Immature natural killer cell (primary cell): ENCODE results near the gene DVL1. TPM values are rescaled to one million over a fixed set of nuclear protein-coding genes. Genes with fewer than 3 reads are reported as not detected.
"Not testable (repeated sequence)": the region's sequence is repeated elsewhere in the genome, so short reads cannot be mapped to it uniquely, and the experiment has no call there.

ENCODE experiments used
- DNase-seq, 3 donors: peaks; one replicate each; pipeline ENCODE4 v3.0.0; 2022; ENCODE audit warnings: mixed read lengths in 1 of 3
- H3K27ac Mint-ChIP-seq, 6 donors: one replicate each; pipeline ENCODE4 v1.8.0; 2020; ENCODE audit warnings: mixed read lengths in 6 of 6, mild to moderate bottlenecking in 5 of 6, inconsistent platforms in 4 of 6, moderate library complexity in 3 of 6
- H3K27me3 Mint-ChIP-seq, 3 donors: one replicate each; pipeline ENCODE4 v1.8.0; 2020 to 2021; ENCODE audit warnings: low read depth in 3 of 3, mild to moderate bottlenecking in 3 of 3, mixed read lengths in 3 of 3, moderate library complexity in 3 of 3, inconsistent platforms in 1 of 3
- H3K36me3 Mint-ChIP-seq, 3 donors: one replicate each; pipeline ENCODE4 v1.8.0; 2020; ENCODE audit warnings: mixed read lengths in 3 of 3, inconsistent platforms in 2 of 3, mild to moderate bottlenecking in 2 of 3
- H3K4me1 Mint-ChIP-seq, 2 donors: one replicate each; pipeline ENCODE4 v1.8.0; 2020; ENCODE audit warnings: inconsistent platforms in 2 of 2, mild to moderate bottlenecking in 2 of 2, mixed read lengths in 2 of 2, moderate library complexity in 1 of 2
- H3K4me3 Mint-ChIP-seq, 5 donors: one replicate each; pipeline ENCODE4 v1.8.0; 2020; ENCODE audit warnings: mild to moderate bottlenecking in 5 of 5, mixed read lengths in 5 of 5, inconsistent platforms in 3 of 5, moderate library complexity in 3 of 5
- H3K9me3 Mint-ChIP-seq, 6 donors: one replicate each; pipeline ENCODE4 v1.8.0; 2020; ENCODE audit warnings: mild to moderate bottlenecking in 6 of 6, mixed read lengths in 6 of 6, inconsistent platforms in 4 of 6, moderate library complexity in 3 of 6
- polyA plus RNA-seq, 3 donors: library from polyadenylated mRNA; unstranded; fragments of 300-500 nt; fragmentation: Illumina TruSeq; gene quantifications; one replicate each; pipeline ENCODE4 v1.2.3, GENCODE V29; 2021

Gene DVL1
- 1 to 10 TPM in 2 of 3 donors, under 1 TPM in 1; 0.78 to 1.5 (median 1.4) TPM for polyA plus RNA-seq

- peak within 1 kb of the TSS in 2 of 6 donors; percentile 32 to 69 for H3K27ac Mint-ChIP-seq
- H3K4me3 Mint-ChIP-seq: peak within 1 kb of the TSS; percentile 65 to 85 (median 71)
- H3K9me3 Mint-ChIP-seq: no peaks in the 10 kb centered on the region
Measured at GRCh38 chr1:1349256-1350012, at the start of gene DVL1. Gene DVL1, minus strand, starts transcription at chr1:1349418. Its CDS starts 353 bp downstream, at chr1:1349065.

GRCh38 chr1:1398677-1399186, 49.5 kb upstream of the DVL1 start:
- Mint-ChIP-seq H3K4me1 (peaks cover 48 to 51% of the 10 kb centered on the region in 2 donors), H3K27ac (peak overlapping the region; percentile 76 to 95 (median 86)), H3K4me3 (peak overlapping the region; percentile 88 to 92 (median 91)), H3K27me3 (peaks cover 6 to 17% (median 13%) of the 10 kb centered on the region in 3 donors), H3K36me3 (peaks cover 14 to 31% (median 16%) of the 10 kb centered on the region in 3 donors), H3K9me3 (no peaks in the 10 kb centered on the region)
- DNase-seq: no peak

More at GRCh38 chr1:1349256-1350012, at the start of gene DVL1:
- Mint-ChIP-seq H3K4me1 (peaks cover 0 to 17% of the 10 kb centered on the region in 2 donors), H3K36me3 (no peaks in the 10 kb centered on the region), H3K27me3 (peaks cover 2 to 4% (median 3%) of the 10 kb centered on the region in 3 donors)
- peak; percentile 83 to 86 (median 85) for DNase-seq

GRCh38 chr1:1397839-1398523, 48.8 kb upstream of the DVL1 start:
- no peak for DNase-seq
- Mint-ChIP-seq H3K4me1 (peaks cover 46 to 48% of the 10 kb centered on the region in 2 donors), H3K36me3 (peaks cover 12 to 33% (median 12%) of the 10 kb centered on the region in 3 donors), H3K27ac (peak overlapping the region; percentile 76 to 93 (median 86)), H3K27me3 (peaks cover 4 to 15% (median 13%) of the 10 kb centered on the region in 3 donors), H3K4me3 (peak overlapping the region; percentile 87 to 91 (median 88)), H3K9me3 (no peaks in the 10 kb centered on the region)

- DNase-seq: no peak
- H3K36me3 Mint-ChIP-seq: peaks cover 24 to 39% (median 29%) of the 10 kb centered on the region in 3 donors
- H3K9me3 Mint-ChIP-seq: no peaks in the 10 kb centered on the region
- peak overlapping the region in 2 of 5 donors; percentile 3 to 58 for H3K4me3 Mint-ChIP-seq
- H3K4me1 Mint-ChIP-seq: peaks cover 27 to 42% of the 10 kb centered on the region in 2 donors
- H3K27ac Mint-ChIP-seq: peak overlapping the region in 2 of 6 donors; percentile 18 to 57
- peaks cover 1 to 11% (median 9%) of the 10 kb centered on the region in 3 donors for H3K27me3 Mint-ChIP-seq
Measured at GRCh38 chr1:1395166-1395565, 45.9 kb upstream of the DVL1 start.

GRCh38 chr1:1394116-1394515, 44.9 kb upstream of the DVL1 start:
- Mint-ChIP-seq H3K27me3 (peaks cover 1 to 5% (median 2%) of the 10 kb centered on the region in 3 donors), H3K9me3 (no peaks in the 10 kb centered on the region), H3K36me3 (peaks cover 29 to 48% (median 34%) of the 10 kb centered on the region in 3 donors), H3K27ac (no peak overlapping the region), H3K4me3 (no peak overlapping the region), H3K4me1 (peaks cover 19 to 34% of the 10 kb centered on the region in 2 donors)
- no peak for DNase-seq

GRCh38 chr1:1393428-1393827, 44.2 kb upstream of the DVL1 start:
- peaks cover 18 to 34% of the 10 kb centered on the region in 2 donors for H3K4me1 Mint-ChIP-seq
- peaks cover 29 to 49% (median 35%) of the 10 kb centered on the region in 3 donors for H3K36me3 Mint-ChIP-seq
- peaks cover 1 to 4% (median 2%) of the 10 kb centered on the region in 3 donors for H3K27me3 Mint-ChIP-seq
- no peak overlapping the region for H3K4me3 Mint-ChIP-seq
- no peaks in the 10 kb centered on the region for H3K9me3 Mint-ChIP-seq
- peak overlapping the region in 1 of 6 donors; percentile 71 for H3K27ac Mint-ChIP-seq
- no peak for DNase-seq

DNA sequence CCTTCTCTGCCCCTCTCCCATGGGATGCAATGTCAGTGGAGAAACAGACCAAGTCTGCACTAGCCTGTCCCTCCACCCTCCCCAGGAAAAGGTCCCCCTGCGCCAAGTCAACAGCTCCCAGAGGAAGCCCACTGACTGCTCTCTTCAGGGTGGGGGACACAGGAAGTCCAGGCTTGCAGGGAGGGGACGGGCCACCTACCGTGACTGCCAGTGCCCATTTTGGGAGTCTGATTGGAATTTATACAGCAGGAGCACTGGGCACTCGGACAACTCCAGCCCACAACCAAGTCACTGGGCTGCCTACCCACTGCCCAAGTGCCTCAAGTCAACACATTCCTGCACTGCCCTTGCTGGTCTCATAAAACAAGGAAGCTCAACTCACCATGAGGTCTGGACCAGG, 43.8 kb upstream of the DVL1 start:
- Mint-ChIP-seq H3K4me1 (peaks cover 14 to 30% of the 10 kb centered on the region in 2 donors), H3K27me3 (peaks cover 0 to 3% (median 1%) of the 10 kb centered on the region in 3 donors), H3K4me3 (no peak overlapping the region), H3K36me3 (peaks cover 29 to 53% (median 35%) of the 10 kb centered on the region in 3 donors), H3K27ac (no peak overlapping the region), H3K9me3 (no peaks in the 10 kb centered on the region)
- DNase-seq: no peak

- Mint-ChIP-seq H3K36me3 (peaks cover 32 to 67% (median 41%) of the 10 kb centered on the region in 3 donors), H3K4me1 (peaks cover 6 to 26% of the 10 kb centered on the region in 2 donors), H3K27me3 (peaks cover 0 to 6% (median 1%) of the 10 kb centered on the region in 3 donors), H3K9me3 (no peaks in the 10 kb centered on the region), H3K4me3 (no peak overlapping the region), H3K27ac (peak overlapping the region in 1 of 6 donors; percentile 30)
- no peak for DNase-seq
Measured at GRCh38 chr1:1391225-1391624, 42.0 kb upstream of the DVL1 start.

- Mint-ChIP-seq H3K27me3 (peaks cover 0 to 6% (median 1%) of the 10 kb centered on the region in 3 donors), H3K4me1 (peaks cover 6 to 24% of the 10 kb centered on the region in 2 donors), H3K9me3 (no peaks in the 10 kb centered on the region), H3K27ac (peak overlapping the region in 1 of 6 donors; percentile 30), H3K4me3 (no peak overlapping the region), H3K36me3 (peaks cover 32 to 69% (median 42%) of the 10 kb centered on the region in 3 donors)
- no peak for DNase-seq
Measured at GRCh38 chr1:1390675-1391074, 41.5 kb upstream of the DVL1 start.

DNA sequence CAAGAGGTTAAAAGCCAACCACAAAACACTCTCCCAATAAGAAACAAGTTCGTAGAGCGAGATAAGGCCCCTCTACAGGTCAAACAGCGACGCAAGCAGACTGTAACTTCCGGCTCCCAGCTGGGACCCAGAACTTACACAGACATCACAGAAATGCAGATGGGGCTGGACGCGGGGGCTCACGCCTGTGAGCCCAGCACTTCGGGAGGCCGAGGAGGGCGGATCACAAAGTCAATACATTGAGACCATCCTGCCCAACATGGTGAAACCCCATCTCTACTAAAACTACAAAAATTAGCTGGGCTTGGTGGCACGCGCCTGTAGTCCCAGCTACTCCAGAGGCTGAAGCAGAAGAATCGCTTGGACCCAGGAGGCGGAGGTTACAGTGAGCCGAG, 38.9 kb upstream of the DVL1 start:
- Mint-ChIP-seq H3K36me3 (peaks cover 25 to 52% (median 31%) of the 10 kb centered on the region in 3 donors), H3K27ac (no peak overlapping the region), H3K4me3 (no peak overlapping the region), H3K9me3 (no peaks in the 10 kb centered on the region), H3K4me1 (peaks cover 1 to 7% of the 10 kb centered on the region in 2 donors), H3K27me3 (peaks cover 0 to 3% (median 0%) of the 10 kb centered on the region in 3 donors)
- no peak for DNase-seq

DNA sequence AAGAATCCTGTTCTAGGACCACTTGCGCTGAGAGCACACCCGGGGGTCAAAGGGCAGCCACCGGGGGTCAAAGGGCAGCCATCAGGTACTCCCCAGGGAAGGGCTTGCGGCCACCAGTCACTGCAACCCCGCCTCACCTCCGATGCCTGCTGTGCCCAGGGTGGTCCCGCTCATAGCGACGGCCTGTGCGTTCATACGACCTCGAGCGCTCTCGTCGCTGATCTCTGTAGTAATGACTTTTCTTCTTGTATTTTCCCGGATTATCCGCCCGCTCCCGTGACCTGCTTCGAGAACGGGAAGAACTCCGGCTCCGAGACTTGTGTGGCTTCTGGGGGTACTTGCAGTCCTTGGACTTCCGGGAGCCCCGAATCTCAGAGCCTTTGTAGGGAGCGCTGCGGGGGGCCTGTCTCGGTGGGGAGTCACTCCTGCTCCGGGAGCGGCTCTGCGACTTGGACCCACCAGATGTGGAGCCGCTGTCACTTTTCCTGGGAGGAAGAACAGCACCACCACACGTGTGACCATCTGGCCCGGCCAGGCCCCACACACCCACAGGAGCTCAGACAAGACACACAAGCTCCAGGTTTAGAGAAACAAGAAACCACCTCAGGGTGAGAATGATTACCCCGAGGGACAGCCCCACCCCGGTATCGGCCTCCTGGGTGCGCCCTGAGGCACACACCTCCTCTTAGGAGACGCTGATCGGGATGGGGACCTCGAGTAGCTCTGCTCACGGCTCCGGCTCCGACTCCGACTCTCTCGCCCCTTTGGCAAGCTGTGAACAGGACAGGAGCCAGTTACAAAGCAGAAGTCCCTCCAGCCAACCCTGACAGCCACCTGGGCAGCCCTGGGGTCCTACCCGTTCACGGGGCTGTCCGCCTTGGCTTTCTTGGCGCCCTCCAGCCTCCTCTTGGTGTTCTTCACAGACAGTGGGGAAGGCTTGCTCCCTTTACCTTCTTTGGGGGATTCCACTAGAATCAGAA, 38.2 kb upstream of the DVL1 start:
- no peak overlapping the region for H3K4me3 Mint-ChIP-seq
- H3K36me3 Mint-ChIP-seq: peaks cover 24 to 50% (median 29%) of the 10 kb centered on the region in 3 donors
- no peaks in the 10 kb centered on the region for H3K9me3 Mint-ChIP-seq
- no peak overlapping the region for H3K27ac Mint-ChIP-seq
- H3K4me1 Mint-ChIP-seq: peaks cover 1 to 3% of the 10 kb centered on the region in 2 donors
- peaks cover 0 to 3% (median 0%) of the 10 kb centered on the region in 3 donors for H3K27me3 Mint-ChIP-seq
- no peak for DNase-seq

- DNase-seq: no peak
- H3K4me3 Mint-ChIP-seq: no peak overlapping the region
- H3K27ac Mint-ChIP-seq: peak overlapping the region in 1 of 6 donors; percentile 28
- no peaks in the 10 kb centered on the region for H3K4me1 Mint-ChIP-seq
- H3K9me3 Mint-ChIP-seq: no peaks in the 10 kb centered on the region
- peaks cover 0 to 3% (median 0%) of the 10 kb centered on the region in 3 donors for H3K27me3 Mint-ChIP-seq
- peaks cover 15 to 38% (median 22%) of the 10 kb centered on the region in 3 donors for H3K36me3 Mint-ChIP-seq
Measured at GRCh38 chr1:1385931-1386330, 36.7 kb upstream of the DVL1 start.

GRCh38 chr1:1385339-1385738, 36.1 kb upstream of the DVL1 start:
- DNase-seq, H3K4me3 Mint-ChIP-seq, H3K9me3 Mint-ChIP-seq, H3K27ac Mint-ChIP-seq, H3K27me3 Mint-ChIP-seq, H3K4me1 Mint-ChIP-seq: not testable (repeated sequence)
- H3K36me3 Mint-ChIP-seq: peaks cover 9 to 33% (median 16%) of the 10 kb centered on the region in 3 donors
